Mammary epithelial cell (primary cell): ENCODE data around the gene SETDB2.

Experiments
- EZH2 ChIP-seq: IDR thresholded peaks from 2 replicates; pipeline ENCODE4 v1.6.1; 2012; ENCODE audit warnings: low read length, inconsistent platforms, borderline replicate concordance
- TF ChIP-seq, protein P1 (sequence below), 2 donors: IDR thresholded peaks in 1 of 2; conservative IDR thresholded peaks in 1 of 2; 2 replicates each; pipeline ENCODE4 v1.5.1; 2011 to 2012; ENCODE audit warnings: inconsistent platforms in 2 of 2, low read length in 2 of 2, mild to moderate bottlenecking in 2 of 2, control low read depth in 1 of 2, low read depth in 1 of 2; ENCODE audit not compliant: insufficient read depth in 1 of 2; ENCODE audit errors: extremely low read depth in 1 of 2

DNA sequence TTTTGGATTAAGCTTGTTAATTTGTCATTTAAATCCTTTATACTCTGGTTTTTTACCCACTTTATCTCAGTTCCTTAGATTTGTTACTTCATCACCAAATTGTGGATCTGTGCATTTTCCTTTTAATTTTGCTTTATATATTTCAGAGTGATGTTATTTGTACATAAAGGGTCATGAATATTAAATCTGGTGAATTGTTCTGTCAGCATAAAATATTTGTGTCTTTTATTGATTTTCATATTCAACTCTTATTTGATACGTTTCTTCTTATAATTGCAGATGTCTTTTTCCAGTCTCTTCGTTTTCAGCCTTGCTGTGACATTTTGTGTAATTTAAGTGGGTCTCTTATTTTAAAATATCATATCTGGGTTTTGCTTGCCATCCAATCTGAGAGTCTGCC lies 4.7 kb downstream of the SETDB2 start:
- TF ChIP-seq, protein P1, sequence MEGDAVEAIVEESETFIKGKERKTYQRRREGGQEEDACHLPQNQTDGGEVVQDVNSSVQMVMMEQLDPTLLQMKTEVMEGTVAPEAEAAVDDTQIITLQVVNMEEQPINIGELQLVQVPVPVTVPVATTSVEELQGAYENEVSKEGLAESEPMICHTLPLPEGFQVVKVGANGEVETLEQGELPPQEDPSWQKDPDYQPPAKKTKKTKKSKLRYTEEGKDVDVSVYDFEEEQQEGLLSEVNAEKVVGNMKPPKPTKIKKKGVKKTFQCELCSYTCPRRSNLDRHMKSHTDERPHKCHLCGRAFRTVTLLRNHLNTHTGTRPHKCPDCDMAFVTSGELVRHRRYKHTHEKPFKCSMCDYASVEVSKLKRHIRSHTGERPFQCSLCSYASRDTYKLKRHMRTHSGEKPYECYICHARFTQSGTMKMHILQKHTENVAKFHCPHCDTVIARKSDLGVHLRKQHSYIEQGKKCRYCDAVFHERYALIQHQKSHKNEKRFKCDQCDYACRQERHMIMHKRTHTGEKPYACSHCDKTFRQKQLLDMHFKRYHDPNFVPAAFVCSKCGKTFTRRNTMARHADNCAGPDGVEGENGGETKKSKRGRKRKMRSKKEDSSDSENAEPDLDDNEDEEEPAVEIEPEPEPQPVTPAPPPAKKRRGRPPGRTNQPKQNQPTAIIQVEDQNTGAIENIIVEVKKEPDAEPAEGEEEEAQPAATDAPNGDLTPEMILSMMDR (conservative IDR thresholded peaks at IDR 0.05 in 1 of 2, IDR thresholded peaks at IDR 0.05 in 1 of 2; ENCODE audit: extremely low read depth in 1 of 2, insufficient read depth in 1 of 2, low read depth in 1 of 2, low read length in 2 of 2): no peak
- no peak for TF ChIP-seq EZH2
